ENCODE measurements around the gene SMNDC1. TPM values are rescaled to one million over a fixed set of nuclear protein-coding genes. Genes with fewer than 3 reads are reported as not detected.

The SMNDC1 gene
- total RNA-seq, 1 donor from 2014 or later, result 31.5 TPM

DNA sequence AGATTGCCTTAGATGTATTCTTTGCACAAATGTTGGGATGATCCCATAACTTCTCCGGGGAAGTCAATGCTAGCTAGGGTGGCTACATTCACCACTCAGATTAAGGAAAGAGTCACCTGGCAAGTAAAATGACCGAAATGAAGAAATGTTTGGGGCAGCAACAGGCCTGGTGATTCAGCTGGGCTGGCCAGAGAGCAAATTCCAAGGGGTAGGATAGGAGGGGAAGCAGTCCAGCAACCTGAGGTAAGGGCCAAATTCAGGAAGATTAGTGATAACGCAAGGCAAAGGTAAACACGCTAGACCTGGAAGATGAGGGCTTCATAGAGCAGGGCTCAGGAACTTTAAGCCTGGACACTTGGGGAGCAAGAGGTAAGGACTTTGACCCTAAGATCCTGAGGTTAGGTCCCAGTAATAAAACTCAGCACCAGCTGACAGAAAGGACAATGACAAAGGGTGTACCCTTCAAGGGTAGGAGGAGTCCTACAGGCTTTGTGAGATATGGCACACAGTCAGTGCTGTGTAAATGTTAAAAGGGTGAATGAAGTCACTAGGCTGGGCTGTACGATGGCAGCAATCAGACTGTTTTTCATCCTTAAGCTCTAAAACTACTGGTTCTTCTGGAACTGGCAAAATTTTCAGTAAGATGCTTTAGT lies 22.7 kb upstream of the SMNDC1 start:
- intact Hi-C loops (cut with DNase I), result no loop called here
- TF ChIP-seq, protein P1, sequence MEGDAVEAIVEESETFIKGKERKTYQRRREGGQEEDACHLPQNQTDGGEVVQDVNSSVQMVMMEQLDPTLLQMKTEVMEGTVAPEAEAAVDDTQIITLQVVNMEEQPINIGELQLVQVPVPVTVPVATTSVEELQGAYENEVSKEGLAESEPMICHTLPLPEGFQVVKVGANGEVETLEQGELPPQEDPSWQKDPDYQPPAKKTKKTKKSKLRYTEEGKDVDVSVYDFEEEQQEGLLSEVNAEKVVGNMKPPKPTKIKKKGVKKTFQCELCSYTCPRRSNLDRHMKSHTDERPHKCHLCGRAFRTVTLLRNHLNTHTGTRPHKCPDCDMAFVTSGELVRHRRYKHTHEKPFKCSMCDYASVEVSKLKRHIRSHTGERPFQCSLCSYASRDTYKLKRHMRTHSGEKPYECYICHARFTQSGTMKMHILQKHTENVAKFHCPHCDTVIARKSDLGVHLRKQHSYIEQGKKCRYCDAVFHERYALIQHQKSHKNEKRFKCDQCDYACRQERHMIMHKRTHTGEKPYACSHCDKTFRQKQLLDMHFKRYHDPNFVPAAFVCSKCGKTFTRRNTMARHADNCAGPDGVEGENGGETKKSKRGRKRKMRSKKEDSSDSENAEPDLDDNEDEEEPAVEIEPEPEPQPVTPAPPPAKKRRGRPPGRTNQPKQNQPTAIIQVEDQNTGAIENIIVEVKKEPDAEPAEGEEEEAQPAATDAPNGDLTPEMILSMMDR (IDR thresholded peaks at IDR 0.05), result no peak

DNA sequence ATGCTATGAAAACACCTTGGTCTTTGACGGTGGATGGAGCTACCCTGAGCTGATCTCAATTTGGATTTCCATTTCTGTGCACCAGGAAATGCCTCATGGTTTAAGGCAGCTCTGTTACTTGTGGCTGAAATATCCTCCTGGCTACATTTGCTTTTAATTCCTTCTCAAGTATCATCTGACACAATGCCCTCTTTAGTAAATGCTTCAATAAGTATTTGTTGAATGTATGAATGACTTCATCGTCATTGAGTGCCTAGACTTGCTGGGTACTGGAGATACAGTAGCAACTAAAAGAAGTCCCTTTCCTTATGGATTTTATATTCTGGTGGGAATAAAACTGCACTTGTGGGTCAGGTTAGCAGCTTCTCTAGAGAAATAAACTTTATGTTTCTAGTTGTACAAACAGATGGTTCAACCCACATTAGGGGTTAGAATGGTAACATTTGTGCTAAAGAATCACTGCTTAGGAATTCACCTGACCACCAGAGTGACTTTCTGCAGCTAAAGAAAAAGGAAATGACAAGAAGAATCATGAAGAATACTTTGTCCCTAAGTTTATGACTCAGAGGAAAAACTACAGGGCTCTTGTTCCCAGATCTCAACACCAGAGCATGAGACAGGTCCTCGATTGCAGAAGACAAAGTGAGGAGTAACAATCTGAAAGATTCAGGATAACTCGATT lies 21.8 kb upstream of the SMNDC1 start:
- Histone ChIP-seq H3K27me3 (ENCODE audit: low read depth) (no peaks in the 10 kb centered on the region), H3K4me3 (no peak overlapping the region), H3K27ac (no peak overlapping the region), H3K4me1 (no peaks in the 10 kb centered on the region), H3K36me3 (no peaks in the 10 kb centered on the region), H3K9me3 (peaks cover 11% of the 10 kb centered on the region)
- DNase-seq (no peak), ATAC-seq (no peak)
- intact Hi-C loops (cut with DNase I), result no loop called here
- TF ChIP-seq, protein P1 (IDR thresholded peaks at IDR 0.05), result no peak

More for the DNA sequence above, 22.7 kb upstream of the SMNDC1 start:
- Histone ChIP-seq H3K27me3 (ENCODE audit: low read depth) (no peaks in the 10 kb centered on the region), H3K4me3 (no peak overlapping the region), H3K27ac (no peak overlapping the region), H3K36me3 (no peaks in the 10 kb centered on the region), H3K4me1 (no peaks in the 10 kb centered on the region), H3K9me3 (peaks cover 11% of the 10 kb centered on the region)
- DNase-seq (no peak), ATAC-seq (no peak)

DNA sequence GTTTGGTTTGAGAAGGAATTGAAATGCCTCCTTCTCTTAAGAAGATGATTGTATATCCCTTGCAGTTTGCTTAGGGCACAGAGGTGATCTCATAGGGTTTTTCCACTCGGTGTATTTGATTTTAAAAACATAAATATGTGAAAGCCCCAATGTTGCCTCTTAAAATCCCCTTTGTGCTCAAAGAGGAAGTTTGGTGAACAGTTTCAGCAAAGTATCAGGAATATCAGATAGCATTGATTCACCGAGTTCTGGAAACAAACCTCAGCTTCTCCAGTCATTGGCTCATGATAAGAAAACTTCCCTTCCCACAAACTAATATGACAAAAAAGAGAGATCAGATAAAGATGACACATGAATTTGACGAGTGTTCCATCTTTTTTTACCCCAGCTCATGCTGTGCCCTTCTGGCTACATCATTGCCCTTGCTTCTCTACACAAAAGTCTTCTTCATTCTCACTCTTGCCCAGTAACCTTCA lies 20.1 kb upstream of the SMNDC1 start:
- H3K4me1 ChIP-seq, result no peaks in the 10 kb centered on the region
- no peaks in the 10 kb centered on the region for H3K27me3 ChIP-seq (ENCODE audit: low read depth)
- ATAC-seq, result no peak
- no peak for DNase-seq
- H3K4me3 ChIP-seq, result no peak overlapping the region
- TF ChIP-seq, protein P1 (IDR thresholded peaks at IDR 0.05), result no peak
- intact Hi-C loops (cut with DNase I), result no loop called here
- H3K9me3 ChIP-seq, result no peaks in the 10 kb centered on the region
- H3K36me3 ChIP-seq, result no peaks in the 10 kb centered on the region
- no peak overlapping the region for H3K27ac ChIP-seq

DNA sequence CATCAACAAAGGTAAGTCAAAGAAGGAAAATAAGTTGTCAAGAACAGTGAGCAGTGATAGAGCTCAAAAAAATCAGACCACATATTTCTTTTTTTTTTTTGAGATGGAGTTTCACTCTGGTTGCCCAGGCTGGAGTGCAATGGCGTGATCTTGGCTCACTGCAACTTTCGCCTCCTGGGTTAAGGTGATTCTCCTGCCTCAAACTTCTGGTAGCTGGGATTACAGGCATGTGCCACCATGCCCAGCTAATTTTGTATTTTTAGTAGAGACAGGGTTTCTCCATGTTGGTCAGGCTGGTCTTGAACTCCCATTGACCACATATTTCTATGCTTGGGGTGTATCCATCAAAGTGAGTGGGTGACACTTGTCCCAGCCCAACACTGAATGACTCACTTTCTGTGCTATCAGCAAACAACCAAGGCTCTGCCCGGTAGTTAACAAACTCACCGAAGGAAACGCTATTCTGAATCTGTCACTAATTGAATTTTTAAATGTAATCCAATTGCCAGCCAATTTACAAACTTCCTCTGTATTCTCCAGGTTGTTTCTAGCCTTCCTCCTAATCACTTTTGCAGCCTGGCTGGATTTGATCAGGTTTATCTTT lies 19.6 kb upstream of the SMNDC1 start:
- Histone ChIP-seq H3K36me3 (no peaks in the 10 kb centered on the region), H3K27ac (no peak overlapping the region), H3K9me3 (no peaks in the 10 kb centered on the region), H3K27me3 (ENCODE audit: low read depth) (no peaks in the 10 kb centered on the region), H3K4me1 (no peaks in the 10 kb centered on the region), H3K4me3 (no peak overlapping the region)
- no peak for ATAC-seq
- DNase-seq, result no peak
- intact Hi-C loops (cut with DNase I), result no loop called here
- TF ChIP-seq, protein P1 (IDR thresholded peaks at IDR 0.05), result no peak

DNA sequence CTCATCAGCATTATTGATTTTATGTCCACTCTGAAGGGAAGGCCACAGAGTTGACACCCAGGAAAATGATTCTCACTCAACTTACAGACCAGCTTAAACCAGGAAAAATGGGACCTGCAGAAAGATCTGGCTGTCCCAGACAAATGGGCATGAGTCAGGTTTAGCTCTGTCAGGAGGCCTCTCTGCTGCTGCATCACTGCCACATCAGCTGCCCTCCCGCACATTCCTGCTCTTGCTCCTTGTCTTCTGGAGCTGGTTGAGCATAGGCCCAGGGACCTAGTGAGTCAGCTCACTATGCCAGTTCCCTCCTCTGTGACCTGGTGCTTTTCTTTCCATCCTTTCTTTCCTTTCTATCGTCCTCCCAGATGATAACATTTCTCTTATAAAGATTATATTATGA lies 18.8 kb upstream of the SMNDC1 start:
- Histone ChIP-seq H3K4me1 (no peaks in the 10 kb centered on the region), H3K9me3 (no peaks in the 10 kb centered on the region), H3K27me3 (ENCODE audit: low read depth) (no peaks in the 10 kb centered on the region), H3K36me3 (no peaks in the 10 kb centered on the region), H3K4me3 (no peak overlapping the region), H3K27ac (no peak overlapping the region)
- TF ChIP-seq, protein P1 (IDR thresholded peaks at IDR 0.05), result no peak
- ATAC-seq (no peak), DNase-seq (no peak)
- intact Hi-C loops (cut with DNase I), result no loop called here

All from lower lobe of right lung (tissue), 2 donors.